SW 1271 (cell line): Measurements from ENCODE around the gene GRXCR1.

Experiments used
- DNase-seq, 2 experiments: peaks; one replicate each; lab custom pipeline; 2025; lab: John Stamatoyannopoulos, UW

The GRXCR1 gene

DNA sequence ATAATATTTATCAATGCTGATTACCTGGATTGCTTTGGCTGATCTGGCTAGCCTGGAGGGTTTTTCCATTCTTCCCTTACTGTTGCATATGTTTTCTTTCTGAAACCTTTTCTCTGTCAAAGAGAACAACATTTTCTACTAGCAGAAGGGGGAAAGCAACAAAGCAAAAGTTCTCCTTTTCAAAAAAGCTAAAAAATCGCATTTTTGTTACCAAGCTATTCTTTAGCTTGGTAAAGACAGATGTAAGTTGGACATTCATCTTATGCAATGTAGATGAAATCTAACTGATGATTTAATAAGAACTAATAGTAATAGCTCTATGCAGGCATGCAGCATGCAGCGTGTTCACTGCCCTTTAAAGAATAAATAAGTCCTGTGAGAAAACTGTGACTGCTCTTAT is at the start of gene GRXCR1:
Gene GRXCR1 (plus strand): TSS at position 301 of the 400 bp plus-strand sequence. CDS start 554 bp downstream, outside the sequence.
- no peak for DNase-seq

DNA sequence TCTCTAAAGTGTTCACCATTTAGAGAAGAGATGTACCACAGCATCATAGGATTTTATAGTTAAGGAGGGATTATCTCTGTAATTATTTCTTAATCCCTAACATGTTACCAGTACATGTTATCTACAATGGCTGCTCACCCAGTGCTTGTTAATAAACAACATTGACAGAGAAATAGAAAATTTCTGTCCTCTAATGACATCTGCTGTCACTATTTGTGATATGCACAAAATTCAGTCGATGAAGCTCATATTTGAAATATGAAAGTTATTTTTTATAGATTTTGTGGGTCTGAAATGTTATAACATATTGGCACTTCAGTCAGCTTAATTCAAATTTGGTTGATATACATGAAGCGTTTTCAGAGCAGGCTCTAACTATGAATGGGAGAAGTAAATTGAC is 48.8 kb upstream of the GRXCR1 start:
- no peak for DNase-seq

DNA sequence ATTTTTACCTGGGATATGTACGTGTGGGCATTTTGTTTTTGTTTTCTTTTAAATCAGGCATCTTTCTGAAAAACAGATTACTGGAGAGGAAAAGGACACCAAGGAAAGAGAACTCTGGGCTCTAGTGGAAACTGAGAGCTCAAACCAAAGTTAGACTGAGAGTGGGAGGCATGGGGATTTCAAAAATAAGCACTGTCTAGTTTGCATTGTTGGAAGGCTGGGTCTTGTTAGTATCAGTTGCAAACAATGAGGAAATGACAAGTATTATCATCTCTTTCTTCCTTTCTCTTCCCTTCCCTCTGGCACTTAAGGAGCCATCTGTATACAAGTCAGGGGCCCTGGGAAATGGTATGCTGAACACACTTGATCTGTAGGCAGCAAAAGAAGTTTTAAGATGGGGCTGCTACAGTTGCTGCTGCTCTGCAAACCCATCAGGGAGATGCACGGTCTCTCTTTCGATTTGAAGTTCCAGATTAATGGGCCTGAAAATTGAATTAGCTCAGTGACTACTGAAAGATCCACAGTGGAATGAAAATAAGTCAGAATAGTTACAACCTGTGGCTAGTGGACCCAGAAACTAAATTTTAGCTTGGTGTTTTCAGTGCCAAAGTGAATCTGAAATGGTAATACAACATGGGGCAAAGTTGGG is 48.0 kb upstream of the GRXCR1 start:
- no peak for DNase-seq

DNA sequence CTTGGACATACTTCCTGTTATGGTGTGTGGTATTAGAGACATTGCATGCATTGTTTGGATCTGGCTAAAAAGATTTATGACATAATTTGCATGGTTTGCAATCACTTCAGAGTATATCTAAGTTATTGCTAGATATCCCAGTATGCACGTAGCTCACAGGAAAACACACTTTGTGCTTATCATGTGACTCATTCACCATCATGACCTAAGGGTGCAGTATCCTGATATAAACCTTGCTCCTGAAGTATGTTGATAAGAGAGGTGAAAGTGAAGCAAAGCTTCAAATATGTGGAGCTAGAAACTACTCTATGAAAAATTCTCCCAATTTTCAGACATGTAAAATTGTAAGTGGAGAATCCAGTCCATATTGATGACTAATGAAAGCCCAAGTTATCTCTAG is 46.9 kb upstream of the GRXCR1 start:
- no peak for DNase-seq

DNA sequence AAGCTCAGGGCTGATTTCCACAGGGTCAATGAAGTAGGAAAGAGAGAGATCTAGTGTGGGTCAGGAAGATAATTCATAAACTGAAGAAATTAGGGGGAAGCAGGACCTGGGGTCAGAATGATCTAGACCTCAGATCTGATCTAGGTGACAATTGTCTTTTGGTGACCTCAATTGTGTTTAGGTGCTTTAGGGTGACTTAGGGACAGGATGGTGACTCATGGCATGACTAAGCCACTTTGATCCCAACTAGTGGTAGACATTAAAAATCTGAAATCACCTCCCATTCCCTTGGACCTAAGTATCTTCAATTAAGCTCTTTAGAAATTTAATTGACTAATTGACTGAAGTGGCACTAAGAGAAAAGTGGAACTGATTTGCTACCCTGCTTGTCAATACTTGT is 36.7 kb upstream of the GRXCR1 start:
- DNase-seq, result no peak

DNA sequence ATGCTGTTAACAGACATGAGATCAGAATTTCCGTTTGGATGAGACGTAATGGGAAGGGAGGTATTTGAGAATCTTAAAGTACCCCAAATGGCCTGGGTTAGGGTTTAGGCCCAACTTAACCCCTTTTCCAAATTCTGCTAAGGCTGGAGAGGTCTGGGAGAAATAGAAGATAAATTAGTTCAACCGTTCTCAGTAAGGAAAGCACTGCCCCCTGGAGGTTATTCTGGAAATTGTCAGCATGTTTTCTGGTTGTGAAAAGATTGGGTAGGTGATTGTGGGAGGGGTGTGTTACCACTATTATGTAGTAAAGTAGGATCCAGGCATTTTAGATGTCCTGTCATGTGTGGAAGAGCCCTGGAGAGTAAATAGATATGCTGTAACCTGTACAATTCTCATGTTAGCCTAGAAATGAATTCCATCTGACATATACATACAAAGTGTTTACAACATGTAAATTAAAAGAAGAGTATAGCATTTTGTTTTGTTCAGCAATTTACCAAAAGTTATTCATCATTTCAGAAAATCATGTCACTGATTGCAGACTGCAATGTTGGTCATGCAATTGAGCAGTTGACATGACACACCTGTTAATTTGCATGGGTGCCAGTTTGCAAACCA is 26.8 kb upstream of the GRXCR1 start:
- DNase-seq, result peak; percentile 9 to 55

DNA sequence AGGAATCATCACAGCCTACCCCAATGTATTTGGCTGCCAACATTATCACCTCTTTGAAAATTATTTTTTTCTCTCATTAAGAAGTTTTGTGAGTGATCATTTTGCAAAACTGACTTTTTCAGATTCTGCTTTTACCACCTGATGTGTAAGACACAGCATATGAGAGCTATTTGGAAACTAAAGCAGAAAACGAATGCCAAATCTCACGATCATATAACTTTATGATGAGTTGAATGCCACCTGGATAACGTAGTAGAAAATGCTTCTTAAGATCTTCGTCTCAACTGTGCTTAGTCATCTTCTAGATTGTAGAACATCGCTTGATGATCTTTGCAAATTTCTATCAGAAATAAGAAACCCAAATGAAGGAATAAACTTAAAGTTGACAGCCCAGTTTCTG is 21.3 kb upstream of the GRXCR1 start:
- DNase-seq, result no peak

DNA sequence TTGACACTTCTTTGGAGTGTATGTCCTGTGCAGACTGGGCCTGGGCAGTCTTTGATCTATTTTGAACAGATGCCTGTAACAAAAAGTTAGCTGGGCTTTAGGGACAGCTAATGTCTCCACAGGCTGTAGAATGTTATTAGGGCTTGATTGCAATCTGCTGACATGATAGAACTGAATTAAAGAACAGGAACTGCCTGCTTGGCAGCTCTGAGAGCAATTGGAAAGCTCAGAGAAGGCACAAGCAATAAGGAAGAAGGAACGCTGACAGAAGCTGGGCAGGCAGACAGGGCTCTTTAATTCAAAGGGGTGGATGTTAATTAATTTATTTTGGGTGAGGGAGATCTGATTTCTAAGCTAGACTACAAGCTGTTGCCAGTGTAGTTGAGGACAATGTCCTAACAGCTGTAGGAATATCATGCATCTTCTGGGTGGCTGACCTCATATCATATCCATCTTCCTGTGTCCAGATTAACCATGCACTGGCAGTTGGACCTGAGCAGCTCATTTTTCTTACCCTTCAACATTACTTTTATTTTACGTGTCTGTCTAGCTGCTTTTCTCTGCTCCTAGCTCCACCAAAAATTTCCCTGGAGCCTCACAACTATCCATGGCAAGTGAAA is 20.7 kb upstream of the GRXCR1 start:
- no peak for DNase-seq

DNA sequence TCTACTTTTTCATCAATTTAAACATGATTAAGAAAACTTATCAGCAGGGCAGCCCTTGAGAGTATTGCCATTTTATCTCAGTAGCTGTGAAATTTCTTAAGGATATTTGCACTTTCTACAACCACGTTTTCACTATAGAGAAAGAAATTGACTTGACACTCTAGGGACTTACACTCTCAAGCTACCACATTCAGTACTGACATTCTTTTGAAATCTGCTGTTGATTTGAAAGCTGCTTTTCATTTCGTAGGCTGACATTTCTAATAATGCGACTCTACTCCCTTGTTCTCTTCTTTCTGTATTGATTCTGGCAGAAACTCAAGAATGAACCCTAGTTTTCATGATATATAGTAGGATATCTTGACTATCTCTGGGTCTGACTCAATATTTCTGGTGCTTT is 13.7 kb upstream of the GRXCR1 start:
- DNase-seq, result no peak

DNA sequence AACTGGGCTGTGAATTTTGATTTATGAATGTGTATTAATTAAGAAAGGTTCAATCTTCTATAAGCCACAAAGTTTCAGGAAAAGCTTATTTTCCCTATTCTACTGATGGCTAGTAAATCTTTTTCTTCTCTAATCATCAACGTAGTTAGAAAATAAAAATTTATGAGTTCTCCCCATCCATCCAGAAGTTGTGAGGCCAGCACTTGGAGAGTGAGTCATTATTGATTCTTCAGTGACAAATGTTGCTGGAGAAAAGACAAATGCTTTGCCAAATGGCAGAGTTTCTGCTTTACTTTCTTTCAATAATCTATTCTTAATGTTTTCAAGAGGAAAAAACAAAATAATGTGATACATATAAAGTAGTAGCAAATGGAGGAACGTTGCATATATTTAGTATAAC is 11.3 kb upstream of the GRXCR1 start:
- no peak for DNase-seq

DNA sequence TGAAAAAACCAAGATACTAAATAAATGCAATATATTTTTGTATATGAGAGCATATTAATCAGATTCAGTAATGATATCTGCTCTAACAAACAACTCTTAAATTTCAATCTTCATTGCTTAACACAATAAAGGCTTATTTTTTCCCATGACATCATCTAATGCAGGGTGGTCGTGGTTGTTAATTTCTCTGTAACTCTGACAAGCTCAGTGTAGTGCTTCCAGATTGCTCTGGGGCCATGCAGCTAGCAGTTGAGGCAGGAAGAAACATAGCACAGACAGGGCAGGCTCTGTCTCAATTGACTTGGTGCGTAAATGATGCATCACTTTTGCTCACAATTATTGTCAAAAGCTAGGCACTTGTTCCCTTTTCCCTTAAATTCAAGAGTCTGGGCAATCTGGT is 869 bp upstream of the GRXCR1 start:
- no peak for DNase-seq

DNA sequence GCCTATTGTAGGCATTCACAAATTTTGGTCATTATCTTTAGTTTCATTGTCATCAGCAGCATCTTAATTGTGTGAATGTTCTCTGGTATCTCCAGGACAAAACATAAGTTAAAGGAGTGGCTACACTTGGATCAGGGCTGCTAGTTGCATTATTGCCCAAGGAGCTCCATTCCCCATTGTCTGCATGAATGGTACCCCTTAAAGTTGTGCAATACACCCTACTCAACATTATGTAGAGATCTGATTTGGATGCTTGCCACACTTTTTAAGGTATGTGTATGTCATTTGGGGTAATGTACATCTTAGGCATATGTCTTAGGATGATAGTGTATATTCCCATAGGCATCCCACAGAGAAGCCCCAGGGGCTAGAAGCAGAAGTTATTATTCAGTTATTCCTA is 2.9 kb downstream of the GRXCR1 start:
- DNase-seq, result no peak

DNA sequence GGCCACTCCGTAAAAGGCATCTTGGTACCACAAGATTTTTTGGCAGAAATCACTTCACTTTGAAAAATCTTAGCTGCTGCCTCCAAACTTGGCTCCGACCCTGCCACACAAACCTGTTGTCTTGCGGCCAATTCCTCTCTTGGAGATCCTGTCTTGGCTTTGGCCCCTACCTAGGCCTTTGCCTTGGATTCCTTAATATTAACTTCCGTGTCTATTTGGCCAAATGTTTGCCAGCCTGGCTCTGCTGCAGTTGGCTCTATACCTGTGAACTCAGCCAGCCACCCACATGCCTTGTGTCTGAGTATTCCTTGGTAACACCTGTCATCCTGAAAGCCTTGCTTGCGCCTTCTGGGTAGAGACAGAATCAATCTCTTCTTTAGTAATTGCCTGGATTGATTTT is 12.5 kb downstream of the GRXCR1 start:
- no peak for DNase-seq

DNA sequence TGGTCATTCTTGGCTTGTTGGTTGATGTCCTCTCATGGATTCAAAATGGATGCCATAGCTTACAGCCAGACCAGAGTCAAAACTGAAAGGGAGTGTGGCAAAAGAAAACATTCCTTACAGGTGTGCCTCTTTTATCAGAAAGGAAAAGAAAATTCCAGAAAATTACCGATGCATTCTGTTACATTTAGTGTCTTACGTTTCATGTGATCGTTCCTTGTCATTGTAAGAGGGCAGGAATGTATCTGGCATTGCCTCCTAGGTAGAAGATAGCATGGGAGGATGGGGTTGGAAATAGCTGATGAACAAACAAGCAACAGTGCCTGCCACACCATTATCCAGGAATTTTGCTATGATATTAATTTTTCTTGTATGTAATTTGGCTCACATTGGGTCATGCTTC is 13.1 kb downstream of the GRXCR1 start:
- DNase-seq, result no peak

DNA sequence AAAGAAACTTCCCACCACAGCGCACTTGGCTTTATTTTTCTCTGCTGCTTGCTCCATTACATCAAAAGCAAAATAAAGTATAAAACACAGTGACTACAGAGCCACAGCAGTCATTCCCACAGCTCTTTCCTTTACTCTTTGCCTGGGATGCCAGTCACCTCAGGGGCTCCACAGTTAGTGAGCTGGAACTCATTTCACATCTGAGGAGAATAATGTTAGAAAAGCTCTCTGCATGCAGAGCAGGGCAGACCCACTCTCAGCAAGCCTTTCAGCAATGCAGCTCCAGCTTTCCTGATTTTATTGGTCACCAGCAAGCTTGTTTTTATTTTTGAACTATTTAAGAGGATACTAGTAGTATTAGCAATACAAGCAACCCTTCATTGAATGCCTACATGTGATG is 13.8 kb downstream of the GRXCR1 start:
- DNase-seq, result no peak

DNA sequence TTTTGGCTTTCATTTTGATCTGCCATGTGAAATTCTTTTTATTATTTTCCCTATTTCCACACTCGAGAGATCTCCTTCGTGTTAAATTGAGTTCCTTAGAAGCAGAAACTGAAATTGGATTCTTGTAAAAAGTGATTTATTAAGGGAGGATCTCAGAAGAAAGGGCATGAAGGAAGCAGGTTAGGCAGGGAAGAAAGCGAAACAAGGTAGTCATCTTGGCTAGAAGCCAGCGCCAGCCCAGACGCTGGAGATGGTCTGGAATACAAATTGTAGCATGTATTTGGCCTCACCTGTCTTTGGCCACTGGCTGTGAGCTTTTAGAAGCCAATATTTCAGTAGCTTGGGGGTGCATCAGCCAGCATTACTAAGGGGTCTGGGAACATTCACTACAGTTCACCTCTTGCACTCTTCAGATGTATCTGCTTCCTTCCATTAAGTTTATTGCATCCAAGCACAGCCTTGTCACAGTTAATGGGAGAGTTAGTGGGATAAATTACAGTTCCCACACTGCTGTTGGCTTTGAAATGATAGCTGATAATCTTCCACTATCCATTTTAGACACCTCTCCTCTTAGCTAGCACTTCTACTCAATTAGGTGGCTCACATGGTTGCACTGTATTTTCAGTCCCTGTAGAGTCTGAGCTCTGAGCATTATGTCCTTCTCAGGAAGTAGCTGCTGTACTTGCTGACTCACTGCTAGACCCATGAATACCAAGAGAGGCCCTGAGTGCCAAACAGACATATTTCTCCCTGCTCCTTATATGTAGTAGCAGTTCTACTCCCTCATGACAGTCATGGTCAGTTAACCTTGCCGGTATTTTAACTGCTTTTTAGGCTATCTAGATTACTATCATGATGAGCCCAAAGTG is 14.6 kb downstream of the GRXCR1 start:
- peak; percentile 15 to 49 for DNase-seq

DNA sequence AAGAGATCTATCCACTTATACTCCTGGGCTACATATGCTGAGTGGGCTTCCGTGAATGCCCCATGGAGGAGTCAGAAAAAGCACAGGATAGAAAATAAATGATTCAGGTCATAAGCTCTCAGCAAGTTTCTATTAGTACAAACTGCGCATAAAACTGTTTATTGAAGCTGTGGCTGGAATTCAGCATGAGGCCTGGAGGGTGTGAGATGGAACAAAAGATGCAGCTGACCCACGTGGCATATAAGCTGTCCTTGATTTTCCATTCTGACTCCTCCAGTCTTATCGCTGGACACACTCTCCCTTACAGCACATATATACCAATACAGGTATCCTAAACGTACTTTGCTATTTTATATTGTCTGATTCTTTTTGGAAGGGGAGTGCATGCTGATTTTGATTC is 17.9 kb downstream of the GRXCR1 start:
- no peak for DNase-seq

DNA sequence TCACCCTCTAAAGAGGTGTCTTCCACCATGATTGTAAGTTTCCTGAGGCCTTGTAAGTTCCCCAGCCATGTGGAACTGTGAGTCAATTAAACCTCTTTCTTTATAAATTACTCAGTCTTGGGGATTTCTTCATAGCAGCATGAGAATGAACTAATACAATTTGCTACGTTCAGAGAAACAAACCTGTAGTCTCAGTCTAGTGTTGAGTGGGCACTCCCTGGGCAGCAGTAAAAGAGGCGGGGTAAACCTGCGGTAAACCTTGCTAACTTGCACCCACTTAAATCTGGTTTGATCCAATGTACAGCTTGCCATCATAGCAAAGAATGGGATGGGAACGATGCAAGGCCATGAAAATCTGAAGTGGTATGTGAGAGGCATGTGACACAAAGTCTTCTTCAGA is 22.4 kb downstream of the GRXCR1 start:
- no peak for DNase-seq

DNA sequence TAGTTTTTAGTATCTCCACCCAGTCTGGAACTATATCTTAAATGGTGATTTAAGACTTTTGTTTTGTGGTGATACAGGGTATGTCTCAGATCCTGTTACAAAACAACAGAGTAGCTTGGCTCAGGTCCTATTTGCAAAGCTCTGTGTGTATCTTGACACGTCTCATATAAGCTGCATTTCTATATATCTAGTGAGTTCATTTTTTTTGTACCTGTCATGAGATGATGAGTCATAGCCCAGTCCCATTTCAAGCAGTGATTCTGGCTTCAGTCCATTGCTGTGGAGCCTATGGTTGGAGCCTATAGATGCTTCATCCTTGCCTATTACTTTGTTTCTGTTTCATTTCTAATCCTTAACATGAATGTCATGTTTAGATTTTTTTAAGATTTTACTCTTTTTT is 23.0 kb downstream of the GRXCR1 start:
- peak in 1 of 2 experiments; percentile 7 for DNase-seq

DNA sequence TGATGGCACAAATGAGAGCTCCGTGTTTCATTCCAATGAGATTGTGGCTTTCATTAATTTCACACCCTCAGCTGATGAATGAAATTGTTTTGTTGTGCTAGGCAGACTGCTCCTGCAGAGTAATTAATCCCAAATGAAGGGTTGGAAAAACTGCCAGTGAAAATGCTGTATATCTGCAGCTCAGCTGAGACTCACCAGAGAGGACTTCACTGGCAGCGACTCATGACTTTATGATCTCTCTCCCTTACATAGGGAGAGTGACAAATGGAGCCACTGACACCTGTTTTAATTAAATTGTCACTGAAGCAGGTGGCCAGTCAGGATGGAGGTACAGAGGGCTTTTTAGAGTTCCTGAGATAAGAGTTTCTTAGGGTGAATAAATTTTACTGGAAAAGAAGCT is 24.8 kb downstream of the GRXCR1 start:
- DNase-seq, result no peak

DNA sequence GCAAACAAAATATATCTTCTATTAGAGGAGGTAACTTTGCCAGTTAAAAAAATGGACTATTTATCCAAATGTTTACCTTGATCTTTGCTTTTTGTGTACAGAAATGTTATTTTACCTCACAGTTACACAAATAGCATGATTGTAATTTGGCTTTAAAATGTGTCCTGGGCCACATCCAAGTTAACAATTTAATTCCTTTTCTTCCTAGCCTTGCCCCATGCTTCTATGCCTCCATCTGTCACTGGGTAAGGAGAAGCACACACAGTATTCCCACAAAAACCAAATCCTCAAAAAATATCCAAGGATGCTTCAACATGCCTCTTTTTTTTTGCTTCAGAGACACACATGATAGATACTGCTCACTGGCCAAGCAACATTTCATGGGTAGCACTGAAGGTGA is 30.9 kb downstream of the GRXCR1 start:
- no peak for DNase-seq

DNA sequence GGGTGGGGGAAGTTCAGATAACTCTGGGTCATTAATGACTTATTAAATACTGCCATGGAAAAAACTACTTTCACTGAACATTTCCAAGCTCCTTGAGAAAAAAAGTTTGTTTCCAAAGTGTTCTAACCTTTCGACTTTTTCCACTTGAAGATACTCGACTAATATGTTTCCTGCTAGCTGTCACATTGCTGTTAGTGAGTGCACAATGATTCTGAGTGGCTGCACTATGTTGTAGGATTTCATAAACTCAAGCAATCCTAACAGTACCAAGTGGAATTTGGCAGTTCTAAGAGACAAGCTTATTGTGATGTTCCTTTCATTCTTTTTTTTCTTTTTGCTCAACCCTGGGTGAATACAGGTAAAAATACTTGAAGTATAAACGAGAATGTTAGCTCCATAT is 33.4 kb downstream of the GRXCR1 start:
- DNase-seq, result no peak

DNA sequence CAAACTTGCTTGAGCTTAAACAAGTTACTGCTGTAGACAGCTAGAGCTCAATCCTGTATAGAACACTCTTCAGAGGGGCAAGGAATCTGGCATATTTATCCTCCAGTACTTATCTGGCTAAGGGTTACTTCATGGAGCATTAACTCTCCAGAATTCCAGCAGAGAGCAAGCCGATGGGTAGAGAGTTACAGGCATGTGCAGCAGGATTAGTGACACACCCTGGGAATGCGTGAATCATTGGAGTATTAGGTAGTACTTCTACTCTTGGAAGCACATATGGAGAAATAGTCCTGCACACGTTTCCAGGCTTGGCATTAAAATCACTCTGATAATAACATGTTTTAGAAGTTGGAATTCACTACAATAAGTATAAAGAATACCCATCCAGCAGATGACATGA is 35.4 kb downstream of the GRXCR1 start:
- DNase-seq, result no peak
